ENCODE data around the gene P2RY1.

The P2RY1 gene, protein sequence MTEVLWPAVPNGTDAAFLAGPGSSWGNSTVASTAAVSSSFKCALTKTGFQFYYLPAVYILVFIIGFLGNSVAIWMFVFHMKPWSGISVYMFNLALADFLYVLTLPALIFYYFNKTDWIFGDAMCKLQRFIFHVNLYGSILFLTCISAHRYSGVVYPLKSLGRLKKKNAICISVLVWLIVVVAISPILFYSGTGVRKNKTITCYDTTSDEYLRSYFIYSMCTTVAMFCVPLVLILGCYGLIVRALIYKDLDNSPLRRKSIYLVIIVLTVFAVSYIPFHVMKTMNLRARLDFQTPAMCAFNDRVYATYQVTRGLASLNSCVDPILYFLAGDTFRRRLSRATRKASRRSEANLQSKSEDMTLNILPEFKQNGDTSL

DNA sequence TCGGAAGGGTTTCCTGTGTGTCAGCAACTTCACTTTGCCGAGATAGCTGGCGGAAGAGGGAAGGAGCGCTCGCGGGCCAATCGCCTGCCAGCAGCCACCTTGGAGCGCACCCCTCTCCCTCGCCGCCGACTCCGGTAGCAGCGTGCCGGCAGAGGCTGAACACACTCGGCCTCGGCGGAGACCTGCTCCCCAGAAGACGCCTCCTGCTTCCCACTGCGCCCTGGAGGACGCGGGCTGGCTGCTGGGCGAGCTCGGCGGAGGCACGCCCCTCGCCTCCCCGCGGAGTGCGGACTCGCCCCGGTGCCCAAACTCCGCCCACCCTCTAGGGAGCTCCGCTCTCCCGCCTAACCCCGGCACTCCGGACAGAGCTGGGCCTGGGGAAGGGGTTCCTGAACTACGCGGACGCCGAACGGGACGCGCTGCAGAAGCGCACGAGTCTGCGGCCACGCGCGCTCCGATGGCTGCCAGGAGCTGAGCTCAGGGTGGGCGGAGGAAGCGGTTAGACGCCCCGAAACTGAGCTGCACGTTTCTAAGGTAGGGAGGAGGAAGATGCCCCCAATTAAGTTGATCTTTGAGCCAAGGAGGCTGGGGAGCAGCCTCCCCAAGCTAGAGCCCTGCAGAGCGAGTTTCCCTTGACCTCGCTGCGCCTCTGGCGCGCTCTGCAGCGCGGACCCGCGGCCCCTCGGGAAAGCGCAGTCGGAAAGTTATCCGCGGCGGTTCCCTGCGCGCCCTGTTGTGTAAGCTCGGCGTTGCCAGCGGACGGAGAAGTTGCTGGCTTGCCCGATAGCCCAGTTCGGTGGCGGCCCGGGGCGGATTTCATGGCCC lies at the start of gene P2RY1:
Gene P2RY1, plus strand, starts transcription at position 356 of the 825 bp plus-strand sequence. CDS start 652 bp downstream, outside the sequence.
- peak; percentile 33 for DNase-seq

GRCh38 chr3:152786977-152787681 lies 47.8 kb upstream of the P2RY1 start:
- no peak for DNase-seq

- DNase-seq = no peak
Observed at GRCh38 chr3:152790651-152791387, 44.1 kb upstream of the P2RY1 start.

DNA sequence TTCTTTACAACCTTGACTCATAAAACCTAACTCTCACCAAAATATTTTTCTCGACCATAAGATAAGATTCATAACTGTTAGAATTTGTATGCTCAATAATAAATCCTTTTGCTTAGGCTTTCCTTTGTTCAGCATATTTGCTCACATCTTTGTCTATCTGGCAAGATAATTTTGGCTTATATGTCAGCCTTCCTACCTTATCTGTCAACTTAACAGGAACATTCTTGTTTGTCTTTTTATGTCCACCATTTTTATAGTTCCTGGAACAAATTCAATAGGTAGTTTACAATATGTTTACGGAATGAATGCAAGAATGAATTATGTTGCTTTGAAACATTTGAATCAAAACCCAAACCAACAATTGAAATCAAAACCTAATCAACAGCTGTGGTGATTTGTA lies 41.0 kb upstream of the P2RY1 start:
- no peak for DNase-seq

GRCh38 chr3:152797751-152798432 lies 37.0 kb upstream of the P2RY1 start:
- no peak for DNase-seq

DNA sequence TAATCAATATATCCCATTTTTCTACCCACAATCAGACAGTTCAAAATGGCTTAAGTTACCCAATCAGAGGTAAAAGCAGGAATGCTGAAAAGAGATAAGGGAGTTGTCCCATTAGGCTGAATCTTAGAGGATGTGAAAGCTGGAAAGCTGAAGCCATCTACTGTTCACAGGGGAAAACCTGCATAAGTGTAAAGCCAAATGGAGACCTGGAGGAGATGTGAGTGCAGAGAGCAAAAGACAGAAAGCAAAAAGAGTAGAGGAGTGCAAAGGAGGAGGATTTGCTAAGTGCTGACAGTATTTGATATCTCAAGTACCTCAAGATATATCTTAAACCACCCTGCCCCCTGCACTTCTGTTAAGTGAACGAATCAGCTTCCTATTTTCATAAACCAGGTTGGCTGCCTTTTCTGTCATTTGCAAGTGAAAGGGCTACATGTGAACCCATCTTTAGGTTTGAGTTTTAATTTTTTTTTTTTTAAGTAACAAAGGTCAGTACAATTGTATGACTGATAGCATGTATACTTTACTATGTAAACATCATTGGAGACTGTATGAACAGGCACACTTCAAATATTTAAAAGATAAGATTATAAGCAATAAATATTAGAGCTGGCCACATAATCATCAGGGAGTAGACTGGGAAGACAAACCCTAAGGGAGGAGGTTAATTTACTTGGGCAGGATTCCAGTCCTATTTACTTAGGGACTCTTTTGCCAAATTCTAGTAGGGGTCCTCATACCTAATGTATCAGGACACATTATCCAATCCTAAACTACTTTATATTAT lies 22.8 kb upstream of the P2RY1 start:
- DNase-seq = no peak

DNA sequence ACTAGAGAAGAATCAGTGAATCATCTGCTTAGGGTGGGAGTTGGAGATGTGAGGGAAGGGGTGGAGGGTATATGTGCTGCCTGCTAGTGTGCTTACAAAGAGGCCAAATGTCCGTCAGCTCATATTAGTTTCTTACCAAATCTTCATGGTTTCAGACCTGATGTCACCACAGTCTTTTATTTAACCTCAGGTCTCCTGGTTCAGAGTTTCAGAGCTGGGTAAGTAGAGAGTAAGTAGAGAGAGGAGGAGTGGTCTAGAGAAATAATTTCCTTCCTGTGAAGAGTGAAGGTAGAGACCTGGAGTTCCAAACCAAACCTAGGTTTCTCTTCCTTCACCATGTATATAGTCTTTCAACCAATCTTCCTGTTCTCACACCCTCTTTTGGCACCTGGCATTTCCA lies 17.5 kb upstream of the P2RY1 start:
- no peak for DNase-seq

- no peak for DNase-seq
Observed at GRCh38 chr3:152818027-152818426, 16.9 kb upstream of the P2RY1 start.

- no peak for DNase-seq
Observed at GRCh38 chr3:152823173-152823572, 11.8 kb upstream of the P2RY1 start.

GRCh38 chr3:152823781-152824180 lies 11.2 kb upstream of the P2RY1 start:
- DNase-seq = no peak

GRCh38 chr3:152825566-152825965 lies 9.4 kb upstream of the P2RY1 start:
- DNase-seq = no peak

DNA sequence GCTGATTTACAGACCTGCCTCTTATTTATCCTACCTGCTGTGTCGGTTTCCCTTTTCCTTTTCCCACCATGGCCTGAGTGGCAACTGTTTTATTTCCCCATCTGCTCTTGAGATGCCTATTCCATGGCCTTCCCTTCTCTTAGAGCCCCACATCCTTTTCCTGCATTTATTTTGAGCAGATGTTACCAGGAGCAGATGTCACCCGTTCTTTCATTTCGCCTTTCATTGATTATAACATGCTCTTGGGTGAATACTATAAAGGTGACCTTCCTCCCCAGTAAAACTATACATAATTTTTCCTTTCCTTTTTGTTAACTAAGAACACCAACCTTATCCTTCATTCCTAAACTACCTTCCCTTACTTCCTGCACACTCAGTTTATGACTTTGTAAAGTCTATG lies 8.5 kb upstream of the P2RY1 start:
- no peak for DNase-seq

DNA sequence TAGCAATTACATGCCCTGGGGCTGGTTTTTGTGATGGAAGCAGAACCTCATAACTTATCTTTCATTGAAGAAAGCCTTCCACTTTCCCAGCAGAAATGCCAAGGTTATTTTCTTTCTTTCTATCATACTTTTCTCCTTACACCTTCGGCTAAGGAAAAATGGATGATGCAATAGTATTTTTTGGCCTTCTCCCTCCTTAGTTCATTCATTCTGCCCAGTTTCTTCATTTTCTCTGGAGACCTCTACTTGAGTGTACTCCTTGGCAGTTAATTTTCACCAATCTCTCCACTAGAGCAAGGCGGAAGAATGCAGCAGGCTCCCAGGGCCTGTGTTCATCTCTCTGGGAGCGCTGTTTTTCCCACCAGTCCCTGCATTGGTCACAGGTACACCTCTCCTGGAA lies 7.6 kb upstream of the P2RY1 start:
- DNase-seq = no peak

GRCh38 chr3:152828075-152828840 lies 6.7 kb upstream of the P2RY1 start:
- DNase-seq = no peak

DNA sequence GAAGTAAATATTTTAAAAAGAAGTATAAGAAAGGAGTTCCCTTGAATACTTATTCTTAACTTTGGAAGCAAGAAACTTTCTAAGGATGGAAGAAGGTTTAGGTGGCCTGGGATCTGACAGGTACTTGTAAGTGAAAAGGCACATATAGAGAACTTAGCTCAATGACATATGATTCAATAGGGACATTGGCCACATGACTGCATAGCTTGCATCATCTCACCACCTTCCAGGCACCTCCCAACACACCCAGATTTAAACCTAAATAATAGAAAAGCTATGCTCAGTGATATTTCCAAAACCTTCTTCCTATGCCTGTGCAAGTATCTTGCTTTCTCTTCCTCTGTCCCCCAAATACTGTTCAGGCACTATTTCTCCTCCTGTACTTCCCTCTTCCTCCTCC lies 4.7 kb upstream of the P2RY1 start:
- no peak for DNase-seq

DNA sequence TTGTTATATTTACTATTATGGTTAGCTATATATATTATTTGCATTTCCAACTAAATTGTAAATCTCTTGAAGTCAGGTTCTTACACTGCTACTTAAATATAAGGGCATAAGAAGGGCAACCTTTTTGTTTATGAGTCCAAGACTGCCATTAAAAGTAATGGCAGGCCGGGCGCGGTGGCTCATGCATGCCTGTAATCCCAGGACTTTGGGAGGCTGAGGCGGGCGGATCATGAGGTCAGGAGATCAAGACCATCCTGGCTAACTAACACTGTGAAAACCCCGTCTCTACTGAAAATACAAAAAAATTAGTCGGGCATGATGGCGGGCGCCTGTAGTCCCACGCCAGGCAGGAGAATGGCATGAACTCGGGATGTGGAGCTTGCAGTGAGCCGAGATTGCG lies 2.9 kb upstream of the P2RY1 start:
- no peak for DNase-seq

- DNase-seq = no peak
Observed at GRCh38 chr3:152833089-152833488, 1.8 kb upstream of the P2RY1 start.

DNA sequence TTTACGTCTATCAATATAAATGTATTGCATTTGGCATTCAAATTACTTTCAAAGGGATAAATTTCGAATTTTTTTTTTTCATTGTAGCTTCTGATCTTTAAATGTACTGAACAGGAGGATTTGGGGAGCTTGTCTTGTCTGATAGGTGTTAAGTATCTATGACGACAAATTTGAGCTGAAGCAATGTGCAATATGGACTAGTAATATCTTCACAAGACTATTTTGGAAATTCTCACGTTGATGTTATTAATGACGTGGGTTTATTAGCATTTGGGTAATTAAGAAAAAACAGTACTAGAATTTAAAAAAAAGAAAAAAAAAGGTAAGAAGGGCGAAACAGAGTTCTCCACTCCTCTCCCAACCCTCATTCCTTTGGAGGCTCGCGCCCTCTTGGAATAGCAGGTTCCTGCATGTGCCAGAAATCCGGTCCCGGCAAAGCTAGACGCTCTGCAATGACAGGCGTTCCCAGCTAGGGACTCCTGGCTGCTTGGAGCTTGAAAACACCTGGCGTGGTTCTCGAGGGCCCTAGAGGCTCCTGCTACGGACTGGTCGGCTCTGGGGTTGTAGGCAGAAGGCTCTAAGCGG lies 648 bp upstream of the P2RY1 start:
- DNase-seq = no peak

DNA sequence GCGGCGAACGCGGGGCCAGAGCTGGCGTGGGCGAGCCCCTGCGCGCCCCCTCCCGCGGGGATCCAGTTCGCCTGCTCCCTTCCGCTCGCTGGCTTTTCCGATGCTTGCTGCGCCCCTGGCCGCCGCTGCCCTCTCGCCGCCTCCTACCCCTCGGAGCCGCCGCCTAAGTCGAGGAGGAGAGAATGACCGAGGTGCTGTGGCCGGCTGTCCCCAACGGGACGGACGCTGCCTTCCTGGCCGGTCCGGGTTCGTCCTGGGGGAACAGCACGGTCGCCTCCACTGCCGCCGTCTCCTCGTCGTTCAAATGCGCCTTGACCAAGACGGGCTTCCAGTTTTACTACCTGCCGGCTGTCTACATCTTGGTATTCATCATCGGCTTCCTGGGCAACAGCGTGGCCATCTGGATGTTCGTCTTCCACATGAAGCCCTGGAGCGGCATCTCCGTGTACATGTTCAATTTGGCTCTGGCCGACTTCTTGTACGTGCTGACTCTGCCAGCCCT lies 721 bp downstream of the P2RY1 start:
- DNase-seq = no peak

DNA sequence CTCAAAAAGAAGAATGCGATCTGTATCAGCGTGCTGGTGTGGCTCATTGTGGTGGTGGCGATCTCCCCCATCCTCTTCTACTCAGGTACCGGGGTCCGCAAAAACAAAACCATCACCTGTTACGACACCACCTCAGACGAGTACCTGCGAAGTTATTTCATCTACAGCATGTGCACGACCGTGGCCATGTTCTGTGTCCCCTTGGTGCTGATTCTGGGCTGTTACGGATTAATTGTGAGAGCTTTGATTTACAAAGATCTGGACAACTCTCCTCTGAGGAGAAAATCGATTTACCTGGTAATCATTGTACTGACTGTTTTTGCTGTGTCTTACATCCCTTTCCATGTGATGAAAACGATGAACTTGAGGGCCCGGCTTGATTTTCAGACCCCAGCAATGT lies 1.3 kb downstream of the P2RY1 start:
- DNase-seq = no peak
